Measurements from ENCODE around the gene RHBG.

Gene RHBG

DNA sequence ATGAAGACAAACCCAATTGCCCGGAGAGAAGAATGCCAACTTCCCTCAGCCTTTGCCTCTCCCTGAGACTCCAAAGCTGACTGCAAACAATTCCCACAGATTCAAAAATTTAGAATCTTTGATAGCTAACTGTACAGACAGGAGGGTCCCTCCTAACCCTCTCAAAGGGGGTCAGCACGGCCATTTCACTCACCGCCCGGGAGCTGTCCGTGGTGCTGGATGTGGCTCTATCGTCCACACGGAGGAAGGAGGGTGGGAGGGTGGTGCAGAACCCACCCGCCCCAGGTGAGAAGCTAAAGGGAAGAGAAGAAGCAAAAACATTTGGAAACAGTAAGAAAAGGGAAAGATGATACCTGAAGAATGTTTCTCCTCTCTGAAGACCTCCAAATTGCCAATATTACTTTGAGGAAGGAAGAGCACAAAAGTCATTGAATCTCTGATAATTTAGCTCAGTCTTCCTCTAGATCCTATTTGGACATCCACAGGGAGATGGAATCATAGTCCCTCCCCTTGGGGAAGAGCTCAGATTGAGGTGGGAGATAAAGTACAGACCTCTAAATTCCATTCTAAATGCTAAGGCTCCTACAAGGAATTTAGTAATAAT, 45.6 kb downstream of the RHBG start:
- TF ChIP-seq, protein P1, sequence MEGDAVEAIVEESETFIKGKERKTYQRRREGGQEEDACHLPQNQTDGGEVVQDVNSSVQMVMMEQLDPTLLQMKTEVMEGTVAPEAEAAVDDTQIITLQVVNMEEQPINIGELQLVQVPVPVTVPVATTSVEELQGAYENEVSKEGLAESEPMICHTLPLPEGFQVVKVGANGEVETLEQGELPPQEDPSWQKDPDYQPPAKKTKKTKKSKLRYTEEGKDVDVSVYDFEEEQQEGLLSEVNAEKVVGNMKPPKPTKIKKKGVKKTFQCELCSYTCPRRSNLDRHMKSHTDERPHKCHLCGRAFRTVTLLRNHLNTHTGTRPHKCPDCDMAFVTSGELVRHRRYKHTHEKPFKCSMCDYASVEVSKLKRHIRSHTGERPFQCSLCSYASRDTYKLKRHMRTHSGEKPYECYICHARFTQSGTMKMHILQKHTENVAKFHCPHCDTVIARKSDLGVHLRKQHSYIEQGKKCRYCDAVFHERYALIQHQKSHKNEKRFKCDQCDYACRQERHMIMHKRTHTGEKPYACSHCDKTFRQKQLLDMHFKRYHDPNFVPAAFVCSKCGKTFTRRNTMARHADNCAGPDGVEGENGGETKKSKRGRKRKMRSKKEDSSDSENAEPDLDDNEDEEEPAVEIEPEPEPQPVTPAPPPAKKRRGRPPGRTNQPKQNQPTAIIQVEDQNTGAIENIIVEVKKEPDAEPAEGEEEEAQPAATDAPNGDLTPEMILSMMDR (IDR thresholded peaks at IDR 0.05), result no peak

DNA sequence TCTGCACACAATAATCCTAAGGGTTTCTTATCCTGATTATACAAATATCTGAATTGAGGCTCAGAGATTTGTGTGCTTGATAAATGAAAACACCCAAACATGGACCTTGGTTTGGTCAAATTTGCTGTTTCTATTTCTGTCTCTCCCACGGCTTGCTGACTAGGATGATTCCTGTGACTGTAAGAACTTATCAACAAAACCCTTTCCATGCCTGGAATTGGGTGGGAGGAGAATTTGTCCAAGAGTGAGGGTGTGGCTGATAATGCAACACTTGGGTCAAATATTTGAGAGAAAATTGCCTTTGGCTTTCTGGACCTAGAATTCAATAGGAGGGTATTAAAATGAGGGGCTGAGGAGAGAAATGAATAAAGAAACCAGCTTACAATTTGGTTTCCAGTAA, 48.0 kb downstream of the RHBG start:
- TF ChIP-seq, protein P1 (IDR thresholded peaks at IDR 0.05), result no peak

DNA sequence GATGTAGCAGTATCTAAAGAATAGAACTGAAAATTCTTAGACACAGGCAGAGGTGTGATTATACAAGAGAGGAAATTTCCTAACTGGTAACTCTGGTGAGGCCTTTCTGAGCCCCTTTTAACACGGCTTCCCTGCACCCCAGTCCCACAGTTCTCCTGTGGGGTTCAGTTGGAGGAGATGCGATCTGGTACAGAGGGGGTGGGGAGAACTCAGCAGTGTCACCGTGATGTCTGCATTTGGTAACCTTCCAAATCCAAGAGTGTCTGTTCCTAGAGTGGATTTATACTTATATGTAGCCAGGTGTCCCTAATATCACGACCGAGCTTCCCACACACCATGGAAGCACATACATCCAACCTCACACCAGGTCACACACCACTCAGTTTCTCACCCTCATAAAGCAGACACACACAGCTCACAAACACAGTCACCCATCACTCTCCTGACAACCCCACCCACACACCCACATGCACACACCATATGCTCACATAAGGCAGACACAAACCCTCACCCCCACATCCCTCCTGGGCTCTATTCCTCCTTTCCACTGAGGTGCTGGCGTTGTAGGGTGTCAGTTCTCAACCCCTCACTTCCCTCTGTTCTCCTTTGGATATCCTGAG, 48.5 kb downstream of the RHBG start:
- TF ChIP-seq, protein P1 (IDR thresholded peaks at IDR 0.05), result no peak

DNA sequence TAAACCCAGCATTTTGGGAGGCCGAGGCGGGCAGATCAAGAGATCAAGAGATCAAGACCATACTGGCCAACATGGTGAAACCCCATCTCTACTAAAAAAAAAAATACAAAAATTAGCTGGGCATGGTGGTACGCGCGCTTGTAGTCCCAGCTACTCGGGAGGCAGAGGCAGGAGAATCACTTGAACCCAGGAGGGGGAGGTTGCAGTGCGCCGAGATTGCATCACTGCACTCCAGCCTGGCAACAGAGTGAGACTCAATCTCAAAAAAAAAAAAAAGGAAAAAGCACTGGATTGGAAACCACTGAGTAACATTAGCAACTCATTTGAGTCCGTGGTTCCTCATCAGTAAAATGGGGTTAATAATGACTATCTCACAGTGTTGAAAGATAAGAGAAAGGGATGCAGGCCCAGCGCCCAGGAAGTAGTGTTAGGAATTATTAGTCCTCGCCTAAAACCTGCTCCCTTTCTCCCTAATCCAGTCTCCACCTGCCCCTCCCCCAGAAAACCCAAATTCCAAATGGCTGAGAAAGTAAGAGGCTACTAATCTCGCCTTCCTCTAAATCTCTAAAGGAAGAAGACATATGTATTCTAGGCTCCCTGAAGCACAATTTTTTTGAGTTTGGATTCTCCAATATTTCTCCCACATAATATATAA, 49.5 kb downstream of the RHBG start:
- TF ChIP-seq, protein P1 (IDR thresholded peaks at IDR 0.05), result no peak

DNA sequence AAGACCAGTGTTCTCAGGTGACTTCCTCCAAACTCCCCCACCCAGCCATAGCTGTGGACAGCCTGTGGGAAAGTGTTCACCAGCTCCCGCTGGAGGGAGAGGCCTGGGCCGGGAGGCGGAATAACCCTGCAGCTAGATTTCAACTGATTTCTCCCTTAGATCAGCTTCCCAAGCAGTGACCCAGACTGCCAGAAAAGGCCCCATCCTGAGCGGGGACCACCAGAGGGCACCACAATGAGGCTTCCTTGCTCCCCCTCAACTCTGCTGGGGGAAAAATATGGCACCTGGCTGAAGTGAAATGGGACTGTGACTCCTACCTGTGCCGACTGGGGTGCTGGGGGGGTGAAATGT, 50.8 kb downstream of the RHBG start:
- TF ChIP-seq, protein P1 (IDR thresholded peaks at IDR 0.05), result no peak

DNA sequence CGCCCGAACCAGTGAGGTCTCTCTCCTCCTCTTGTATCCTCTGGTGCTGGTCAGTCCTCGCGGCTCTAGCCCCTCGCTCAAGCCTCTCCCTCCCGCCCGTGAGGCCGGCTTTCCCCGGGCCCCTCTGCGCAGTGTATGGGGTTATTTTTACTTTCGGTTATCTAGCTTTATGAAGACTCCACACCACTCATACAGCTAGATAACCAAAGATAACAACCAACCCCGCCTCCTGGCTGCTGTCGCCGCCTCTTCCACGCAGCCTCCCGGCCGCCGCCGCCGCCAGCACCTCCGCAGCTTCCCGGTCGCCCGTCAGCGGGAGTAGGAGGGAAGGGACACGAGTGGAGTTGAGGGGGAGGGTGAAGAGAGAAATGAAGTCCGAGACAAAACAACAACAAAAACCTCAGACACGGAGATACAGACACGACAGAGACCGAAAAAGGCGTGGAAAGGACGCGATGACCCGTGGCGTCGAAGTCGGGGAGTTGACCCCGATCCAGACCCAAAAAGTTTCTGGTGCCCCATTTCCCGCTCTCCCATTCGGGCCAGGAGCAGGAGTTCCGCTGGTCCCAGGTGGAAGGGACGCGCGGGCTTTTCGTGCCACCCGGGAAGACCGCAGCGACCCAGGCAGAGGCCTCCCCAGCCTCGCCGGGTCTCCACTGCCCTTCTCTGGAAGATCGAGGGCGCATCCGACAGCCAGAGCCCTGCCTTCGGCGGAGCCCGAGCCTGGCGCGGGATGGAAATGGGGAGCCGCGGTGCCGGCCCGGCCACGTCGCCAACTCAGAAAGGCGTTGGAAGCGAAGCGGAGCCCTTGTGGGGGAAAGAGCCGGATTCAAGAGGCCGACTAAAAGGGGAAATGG, 51.4 kb downstream of the RHBG start:
- TF ChIP-seq, protein P1 (IDR thresholded peaks at IDR 0.05), result no peak

DNA sequence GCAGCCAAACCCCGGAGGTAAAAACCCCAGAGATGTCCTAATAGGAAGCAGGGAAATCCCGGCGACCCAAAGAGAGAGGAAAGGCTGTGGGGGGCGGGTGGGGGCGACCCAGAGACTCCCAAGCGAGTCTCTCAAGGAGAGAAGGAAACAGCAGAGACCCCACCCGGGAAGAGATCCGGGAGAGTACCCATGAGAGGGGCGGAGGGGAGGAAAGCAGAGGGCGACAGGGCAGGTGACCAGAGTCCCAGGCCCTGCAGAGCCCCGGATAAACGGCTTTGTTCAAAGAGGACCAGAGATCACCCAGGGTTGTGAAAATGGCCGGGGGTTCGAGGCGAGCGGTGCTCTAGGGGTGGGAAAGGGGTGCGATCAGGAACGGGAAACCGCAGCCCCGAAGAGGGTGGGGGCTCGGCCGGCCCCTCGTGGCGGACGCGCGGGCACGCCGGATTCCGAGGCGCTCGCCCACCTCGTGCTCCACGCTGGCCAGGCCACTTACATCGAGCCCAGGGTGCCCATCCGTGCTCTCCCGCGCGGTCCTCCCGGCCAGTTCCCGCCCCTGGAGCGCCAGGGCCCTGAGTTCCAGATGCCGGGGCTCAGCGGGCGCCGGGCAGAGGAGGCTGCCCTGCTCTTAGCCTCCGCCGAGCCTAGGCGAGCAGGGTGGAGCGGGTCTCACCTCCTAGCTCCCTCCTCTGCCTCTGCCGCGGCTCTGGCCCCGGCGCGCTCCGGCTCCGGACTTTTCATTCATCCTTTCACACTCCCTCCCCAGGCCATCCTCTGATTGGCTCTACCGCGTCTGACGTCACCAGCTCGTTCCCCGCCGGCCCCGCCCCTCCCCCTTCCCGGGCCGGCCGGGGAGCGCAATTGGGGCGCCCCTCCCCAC, 52.3 kb downstream of the RHBG start:
- TF ChIP-seq, protein P1 (IDR thresholded peaks at IDR 0.05), result no peak

Data from LNCAP (cell line).